HG02870 (cell line): ENCODE results near the gene ZDHHC19.
"Not testable (repeated sequence)": the region's sequence is repeated elsewhere in the genome, so short reads cannot be mapped to it uniquely, and the experiment has no call there.

ENCODE experiments used
- ATAC-seq: cut with Tn5 transposase; IDR thresholded peaks from one replicate; pipeline ENCODE4 v1.9.1; 2021; ENCODE audit warnings: mild to moderate bottlenecking, moderate library complexity; ENCODE audit not compliant: unreplicated experiment

ZDHHC19 gene

GRCh38 chr3:196210673-196211556 is at the start of gene ZDHHC19:
Gene ZDHHC19 (minus strand): TSS chr3:196211400. CDS start chr3:196211315, 85 bp downstream.
- ATAC-seq: no peak

- no peak for ATAC-seq
These were observed 49.6 kb upstream of the ZDHHC19 start for GRCh38 chr3:196260784-196261183.

- no peak for ATAC-seq
These were observed 44.6 kb upstream of the ZDHHC19 start for GRCh38 chr3:196255776-196256175.

GRCh38 chr3:196254376-196255283 is 43.4 kb upstream of the ZDHHC19 start:
- ATAC-seq: no peak

- no peak for ATAC-seq
These were observed 40.7 kb upstream of the ZDHHC19 start for GRCh38 chr3:196251918-196252317.

GRCh38 chr3:196246612-196247308 is 35.6 kb upstream of the ZDHHC19 start:
- no peak for ATAC-seq

GRCh38 chr3:196244166-196244565 is 33.0 kb upstream of the ZDHHC19 start:
- not testable (repeated sequence) for ATAC-seq

GRCh38 chr3:196241704-196242103 is 30.5 kb upstream of the ZDHHC19 start:
- ATAC-seq: no peak

GRCh38 chr3:196240424-196240823 is 29.2 kb upstream of the ZDHHC19 start:
- ATAC-seq: no peak

- ATAC-seq: no peak
These were observed 27.7 kb upstream of the ZDHHC19 start for GRCh38 chr3:196238612-196239560.

GRCh38 chr3:196237203-196237602 is 26.0 kb upstream of the ZDHHC19 start:
- ATAC-seq: no peak

GRCh38 chr3:196236223-196236622 is 25.0 kb upstream of the ZDHHC19 start:
- no peak for ATAC-seq

GRCh38 chr3:196235452-196236122 is 24.4 kb upstream of the ZDHHC19 start:
- no peak for ATAC-seq

- no peak for ATAC-seq
These were observed 21.7 kb upstream of the ZDHHC19 start for GRCh38 chr3:196232882-196233251.

GRCh38 chr3:196232154-196232881 is 21.1 kb upstream of the ZDHHC19 start:
- ATAC-seq: peak; percentile 57

- ATAC-seq: no peak
These were observed 16.7 kb upstream of the ZDHHC19 start for GRCh38 chr3:196227629-196228493.

GRCh38 chr3:196227121-196227561 is 15.9 kb upstream of the ZDHHC19 start:
- no peak for ATAC-seq
